ENCODE data around the gene UBE2E2.

DNA sequence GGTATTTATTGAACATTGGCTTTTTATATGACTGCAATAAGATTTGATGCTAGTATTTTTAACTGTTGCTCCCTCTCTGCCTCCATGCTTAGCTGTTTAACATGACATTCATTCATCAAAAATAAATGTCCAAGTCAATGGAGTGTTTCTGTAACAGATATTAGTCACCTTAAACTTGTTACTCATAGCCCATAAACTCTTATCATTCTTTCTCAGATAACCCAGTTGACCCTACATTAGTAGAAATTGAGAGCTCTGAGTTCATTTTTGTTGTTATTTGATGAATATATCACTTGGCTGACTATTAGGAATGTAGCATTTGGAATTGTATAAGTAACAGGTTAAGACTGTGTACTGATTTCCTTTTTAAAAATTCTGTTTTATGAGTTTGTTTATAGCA, 201.1 kb downstream of the UBE2E2 start:
- TF ChIP-seq, protein P1, sequence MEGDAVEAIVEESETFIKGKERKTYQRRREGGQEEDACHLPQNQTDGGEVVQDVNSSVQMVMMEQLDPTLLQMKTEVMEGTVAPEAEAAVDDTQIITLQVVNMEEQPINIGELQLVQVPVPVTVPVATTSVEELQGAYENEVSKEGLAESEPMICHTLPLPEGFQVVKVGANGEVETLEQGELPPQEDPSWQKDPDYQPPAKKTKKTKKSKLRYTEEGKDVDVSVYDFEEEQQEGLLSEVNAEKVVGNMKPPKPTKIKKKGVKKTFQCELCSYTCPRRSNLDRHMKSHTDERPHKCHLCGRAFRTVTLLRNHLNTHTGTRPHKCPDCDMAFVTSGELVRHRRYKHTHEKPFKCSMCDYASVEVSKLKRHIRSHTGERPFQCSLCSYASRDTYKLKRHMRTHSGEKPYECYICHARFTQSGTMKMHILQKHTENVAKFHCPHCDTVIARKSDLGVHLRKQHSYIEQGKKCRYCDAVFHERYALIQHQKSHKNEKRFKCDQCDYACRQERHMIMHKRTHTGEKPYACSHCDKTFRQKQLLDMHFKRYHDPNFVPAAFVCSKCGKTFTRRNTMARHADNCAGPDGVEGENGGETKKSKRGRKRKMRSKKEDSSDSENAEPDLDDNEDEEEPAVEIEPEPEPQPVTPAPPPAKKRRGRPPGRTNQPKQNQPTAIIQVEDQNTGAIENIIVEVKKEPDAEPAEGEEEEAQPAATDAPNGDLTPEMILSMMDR (IDR thresholded peaks at IDR 0.05) = no peak
- no peak for TF ChIP-seq POLR2A (IDR thresholded peaks at IDR 0.05)
